Stimulated activated naive B cell treated with anti-CD40 and anti-IgM and Interleukin-4, amounts not matched to agents 10 μg/mL and 1 μg/mL and 100 μg/mL, for 72 hours (primary cell): ENCODE measurements around the gene CHST11.

ENCODE experiments used
- ATAC-seq, 2 donors: fragments of 150-1000 bp; cut with Tn5 transposase; replicated peaks; 2 replicates each; pipeline ENCODE4 v1.10.0; 2021; ENCODE audit warnings: moderate library complexity in 1 of 2
- DNase-seq: peaks from one replicate; pipeline ENCODE4 v3.0.0; 2021
- H3K27ac Mint-ChIP-seq: one replicate; pipeline ENCODE4 v1.8.0; 2022; ENCODE audit warnings: mild to moderate bottlenecking, mixed read lengths
- H3K27me3 Mint-ChIP-seq, 2 donors: one replicate each; pipeline ENCODE4 v1.8.0; 2022; ENCODE audit warnings: mixed read lengths in 2 of 2
- H3K36me3 Mint-ChIP-seq, 2 donors: one replicate each; pipeline ENCODE4 v1.8.0; 2022; ENCODE audit warnings: mixed read lengths in 2 of 2, mild to moderate bottlenecking in 1 of 2
- H3K4me1 Mint-ChIP-seq, 2 donors: one replicate each; pipeline ENCODE4 v1.8.0; 2022; ENCODE audit warnings: mixed read lengths in 2 of 2, mild to moderate bottlenecking in 1 of 2
- H3K4me3 Mint-ChIP-seq, 2 donors: one replicate each; pipeline ENCODE4 v1.8.0; 2022; ENCODE audit warnings: mild to moderate bottlenecking in 2 of 2, mixed read lengths in 2 of 2, moderate library complexity in 1 of 2
- H3K9me3 Mint-ChIP-seq, 2 donors: one replicate each; pipeline ENCODE4 v1.8.0; 2022; ENCODE audit warnings: mixed read lengths in 2 of 2, mild to moderate bottlenecking in 1 of 2

CHST11 gene

GRCh38 chr12:104502217-104502616 is 45.5 kb downstream of the CHST11 start:
- H3K4me3 Mint-ChIP-seq, result no peak overlapping the region
- ATAC-seq (no peak), DNase-seq (no peak)
- no peaks in the 10 kb centered on the region for H3K9me3 Mint-ChIP-seq
- H3K27ac Mint-ChIP-seq, result peak overlapping the region; percentile 32
- peaks cover 71 to 99% of the 10 kb centered on the region in 2 donors for H3K4me1 Mint-ChIP-seq
- peaks cover 47 to 68% of the 10 kb centered on the region in 2 donors for H3K36me3 Mint-ChIP-seq
- H3K27me3 Mint-ChIP-seq, result no peaks in the 10 kb centered on the region

- H3K4me3 Mint-ChIP-seq, result peak overlapping the region in 1 of 2 donors; percentile 43
- peaks cover 0 to 1% of the 10 kb centered on the region in 2 donors for H3K9me3 Mint-ChIP-seq
- H3K27ac Mint-ChIP-seq, result peak overlapping the region; percentile 27
- peaks cover 70 to 99% of the 10 kb centered on the region in 2 donors for H3K4me1 Mint-ChIP-seq
- H3K36me3 Mint-ChIP-seq, result peaks cover 45 to 67% of the 10 kb centered on the region in 2 donors
- no peaks in the 10 kb centered on the region for H3K27me3 Mint-ChIP-seq
- DNase-seq (no peak), ATAC-seq (no peak)
These were observed 45.9 kb downstream of the CHST11 start for GRCh38 chr12:104502638-104503037.

- peaks cover 0 to 4% of the 10 kb centered on the region in 2 donors for H3K9me3 Mint-ChIP-seq
- peaks cover 49 to 70% of the 10 kb centered on the region in 2 donors for H3K36me3 Mint-ChIP-seq
- H3K4me1 Mint-ChIP-seq, result peaks cover 72 to 99% of the 10 kb centered on the region in 2 donors
- H3K27me3 Mint-ChIP-seq, result no peaks in the 10 kb centered on the region
- peak overlapping the region; percentile 60 for H3K27ac Mint-ChIP-seq
- H3K4me3 Mint-ChIP-seq, result peak overlapping the region in 1 of 2 donors; percentile 43
- no peak for DNase-seq
- ATAC-seq, result peak in 1 of 2 donors; percentile 51
These were observed 46.4 kb downstream of the CHST11 start for GRCh38 chr12:104503191-104503590.

- Mint-ChIP-seq H3K36me3 (peaks cover 50 to 70% of the 10 kb centered on the region in 2 donors), H3K27me3 (no peaks in the 10 kb centered on the region), H3K9me3 (peaks cover 5 to 10% of the 10 kb centered on the region in 2 donors), H3K4me3 (peak overlapping the region in 1 of 2 donors; percentile 30), H3K4me1 (peaks cover 72 to 99% of the 10 kb centered on the region in 2 donors), H3K27ac (peak overlapping the region; percentile 82)
- DNase-seq (no peak), ATAC-seq (no peak)
These were observed 47.4 kb downstream of the CHST11 start for GRCh38 chr12:104504146-104504545.

GRCh38 chr12:104505095-104505818 is 48.5 kb downstream of the CHST11 start:
- Mint-ChIP-seq H3K9me3 (peaks cover 5 to 10% of the 10 kb centered on the region in 2 donors), H3K4me1 (peaks cover 73 to 97% of the 10 kb centered on the region in 2 donors), H3K27ac (peak overlapping the region; percentile 82), H3K27me3 (no peaks in the 10 kb centered on the region), H3K36me3 (peaks cover 57 to 70% of the 10 kb centered on the region in 2 donors), H3K4me3 (peak overlapping the region in 1 of 2 donors; percentile 11)
- peak; percentile 91 to 95 for ATAC-seq
- DNase-seq, result peak; percentile 46

- peaks cover 53 to 66% of the 10 kb centered on the region in 2 donors for H3K36me3 Mint-ChIP-seq
- peaks cover 5 to 10% of the 10 kb centered on the region in 2 donors for H3K9me3 Mint-ChIP-seq
- peaks cover 74 to 95% of the 10 kb centered on the region in 2 donors for H3K4me1 Mint-ChIP-seq
- H3K27me3 Mint-ChIP-seq, result no peaks in the 10 kb centered on the region
- ATAC-seq, result no peak
- DNase-seq, result no peak
- H3K27ac Mint-ChIP-seq, result peak overlapping the region; percentile 81
- no peak overlapping the region for H3K4me3 Mint-ChIP-seq
These were observed 50.1 kb downstream of the CHST11 start for GRCh38 chr12:104506676-104507401.

GRCh38 chr12:104507672-104508071 is 50.9 kb downstream of the CHST11 start:
- Mint-ChIP-seq H3K27me3 (no peaks in the 10 kb centered on the region), H3K27ac (peak overlapping the region; percentile 81), H3K4me1 (peaks cover 72 to 91% of the 10 kb centered on the region in 2 donors), H3K4me3 (peak overlapping the region in 1 of 2 donors; percentile 39), H3K9me3 (peaks cover 5 to 10% of the 10 kb centered on the region in 2 donors), H3K36me3 (peaks cover 49 to 66% of the 10 kb centered on the region in 2 donors)
- no peak for ATAC-seq
- no peak for DNase-seq

- peaks cover 64 to 86% of the 10 kb centered on the region in 2 donors for H3K4me1 Mint-ChIP-seq
- peak overlapping the region; percentile 6 to 40 for H3K4me3 Mint-ChIP-seq
- no peak for ATAC-seq
- no peak for DNase-seq
- peaks cover 44 to 60% of the 10 kb centered on the region in 2 donors for H3K36me3 Mint-ChIP-seq
- H3K9me3 Mint-ChIP-seq, result peaks cover 5 to 10% of the 10 kb centered on the region in 2 donors
- H3K27me3 Mint-ChIP-seq, result no peaks in the 10 kb centered on the region
- H3K27ac Mint-ChIP-seq, result peak overlapping the region; percentile 44
These were observed 52.2 kb downstream of the CHST11 start for GRCh38 chr12:104508752-104509446.

GRCh38 chr12:104510145-104510872 is 53.6 kb downstream of the CHST11 start:
- peak overlapping the region; percentile 54 for H3K27ac Mint-ChIP-seq
- H3K36me3 Mint-ChIP-seq, result peaks cover 48 to 64% of the 10 kb centered on the region in 2 donors
- DNase-seq (no peak), ATAC-seq (no peak)
- H3K9me3 Mint-ChIP-seq, result peaks cover 5 to 10% of the 10 kb centered on the region in 2 donors
- H3K27me3 Mint-ChIP-seq, result no peaks in the 10 kb centered on the region
- H3K4me3 Mint-ChIP-seq, result no peak overlapping the region
- peaks cover 56 to 86% of the 10 kb centered on the region in 2 donors for H3K4me1 Mint-ChIP-seq

GRCh38 chr12:104510873-104511440 is 54.2 kb downstream of the CHST11 start:
- peaks cover 48 to 61% of the 10 kb centered on the region in 2 donors for H3K36me3 Mint-ChIP-seq
- peaks cover 5 to 10% of the 10 kb centered on the region in 2 donors for H3K9me3 Mint-ChIP-seq
- DNase-seq, result no peak
- no peak for ATAC-seq
- no peak overlapping the region for H3K4me3 Mint-ChIP-seq
- H3K4me1 Mint-ChIP-seq, result peaks cover 58 to 86% of the 10 kb centered on the region in 2 donors
- peak overlapping the region; percentile 54 for H3K27ac Mint-ChIP-seq
- H3K27me3 Mint-ChIP-seq, result no peaks in the 10 kb centered on the region

- H3K27me3 Mint-ChIP-seq, result no peaks in the 10 kb centered on the region
- peaks cover 4 to 5% of the 10 kb centered on the region in 2 donors for H3K9me3 Mint-ChIP-seq
- H3K27ac Mint-ChIP-seq, result no peak overlapping the region
- DNase-seq (no peak), ATAC-seq (no peak)
- H3K36me3 Mint-ChIP-seq, result peaks cover 36 to 46% of the 10 kb centered on the region in 2 donors
- peaks cover 62 to 87% of the 10 kb centered on the region in 2 donors for H3K4me1 Mint-ChIP-seq
- H3K4me3 Mint-ChIP-seq, result no peak overlapping the region
These were observed 56.9 kb downstream of the CHST11 start for GRCh38 chr12:104513681-104514080.

- Mint-ChIP-seq H3K9me3 (no peaks in the 10 kb centered on the region), H3K4me1 (peaks cover 62 to 87% of the 10 kb centered on the region in 2 donors), H3K27me3 (no peaks in the 10 kb centered on the region), H3K4me3 (no peak overlapping the region), H3K36me3 (peaks cover 30 to 40% of the 10 kb centered on the region in 2 donors), H3K27ac (no peak overlapping the region)
- ATAC-seq (no peak), DNase-seq (no peak)
These were observed 57.5 kb downstream of the CHST11 start for GRCh38 chr12:104514092-104514810.

- no peaks in the 10 kb centered on the region for H3K9me3 Mint-ChIP-seq
- peaks cover 67 to 89% of the 10 kb centered on the region in 2 donors for H3K4me1 Mint-ChIP-seq
- H3K27me3 Mint-ChIP-seq, result no peaks in the 10 kb centered on the region
- H3K36me3 Mint-ChIP-seq, result peaks cover 25 to 35% of the 10 kb centered on the region in 2 donors
- no peak for ATAC-seq
- H3K27ac Mint-ChIP-seq, result peak overlapping the region; percentile 89
- no peak overlapping the region for H3K4me3 Mint-ChIP-seq
- DNase-seq, result no peak
These were observed 59.2 kb downstream of the CHST11 start for GRCh38 chr12:104515899-104516298.
